Measurements from ENCODE around the gene PARK7. TPM values are rescaled to one million over a fixed set of nuclear protein-coding genes. Genes with fewer than 3 reads are reported as not detected.
A peak's percentile ranks its signal among the peaks of the same experiment; 100 is the strongest.

Gene PARK7
- total RNA-seq, 1 donor from 2014 or later = 187 TPM

DNA sequence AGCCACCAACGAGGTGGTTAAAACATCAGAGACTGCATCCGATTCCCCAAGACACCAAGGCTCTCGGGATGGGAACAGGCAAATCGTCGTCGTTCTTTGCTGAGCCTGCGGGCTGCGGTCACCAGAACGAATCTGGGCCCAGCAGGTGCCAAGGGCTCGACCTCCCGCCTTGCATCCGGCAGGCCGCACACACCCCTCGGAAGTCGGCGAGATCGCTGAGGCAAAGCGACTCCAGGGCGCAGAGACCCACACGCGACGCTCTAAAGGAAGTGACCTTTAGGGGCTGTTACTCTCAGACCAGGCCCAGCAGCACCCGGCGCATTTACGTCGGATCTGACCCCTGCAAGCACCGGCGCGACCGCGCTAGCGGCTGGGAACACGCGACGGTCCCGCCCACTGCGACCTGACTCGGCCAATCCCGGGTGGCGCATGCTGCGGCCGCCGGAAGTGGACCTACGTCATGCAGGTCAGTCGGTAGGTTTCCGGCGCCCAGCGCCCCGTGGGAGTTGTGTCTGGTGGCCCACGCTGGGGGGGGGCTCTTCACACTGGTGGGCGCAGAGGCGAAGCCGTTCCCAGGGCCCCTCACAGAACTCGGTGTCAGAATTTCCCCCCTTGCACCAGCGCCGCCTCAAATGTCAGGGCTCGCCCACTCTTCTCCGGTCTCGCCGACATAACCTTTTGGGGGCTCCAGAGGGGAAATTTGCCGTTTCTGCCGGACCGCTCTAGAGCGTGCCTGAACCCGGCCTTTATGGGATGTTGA is 7.5 kb upstream of the PARK7 start:
- no peaks in the 10 kb centered on the region for H3K36me3 Mint-ChIP-seq
- no peaks in the 10 kb centered on the region for H3K27me3 Mint-ChIP-seq (ENCODE audit: low read depth)
- H3K27ac Mint-ChIP-seq = no peak overlapping the region
- no peak for TF ChIP-seq CTCF (IDR thresholded peaks at IDR 0.05; ENCODE audit: unreplicated experiment)
- H3K9me3 Mint-ChIP-seq = peaks cover 3% of the 10 kb centered on the region
- DNase-seq (ENCODE audit: low spot score in 2 of 2, unreplicated experiment in 2 of 2) = no peak
- H3K4me1 Mint-ChIP-seq = no peaks in the 10 kb centered on the region
- H3K4me3 Mint-ChIP-seq = no peak overlapping the region

- no peak for TF ChIP-seq CTCF (IDR thresholded peaks at IDR 0.05; ENCODE audit: unreplicated experiment)
- no peak for DNase-seq (ENCODE audit: low spot score in 2 of 2, unreplicated experiment in 2 of 2)
- no peaks in the 10 kb centered on the region for H3K4me1 Mint-ChIP-seq
- H3K9me3 Mint-ChIP-seq = peaks cover 3% of the 10 kb centered on the region
- H3K4me3 Mint-ChIP-seq = no peak overlapping the region
- H3K36me3 Mint-ChIP-seq = no peaks in the 10 kb centered on the region
- no peak overlapping the region for H3K27ac Mint-ChIP-seq
- no peaks in the 10 kb centered on the region for H3K27me3 Mint-ChIP-seq (ENCODE audit: low read depth)
Measured at GRCh38 chr1:7954683-7955082, 6.8 kb upstream of the PARK7 start.

DNA sequence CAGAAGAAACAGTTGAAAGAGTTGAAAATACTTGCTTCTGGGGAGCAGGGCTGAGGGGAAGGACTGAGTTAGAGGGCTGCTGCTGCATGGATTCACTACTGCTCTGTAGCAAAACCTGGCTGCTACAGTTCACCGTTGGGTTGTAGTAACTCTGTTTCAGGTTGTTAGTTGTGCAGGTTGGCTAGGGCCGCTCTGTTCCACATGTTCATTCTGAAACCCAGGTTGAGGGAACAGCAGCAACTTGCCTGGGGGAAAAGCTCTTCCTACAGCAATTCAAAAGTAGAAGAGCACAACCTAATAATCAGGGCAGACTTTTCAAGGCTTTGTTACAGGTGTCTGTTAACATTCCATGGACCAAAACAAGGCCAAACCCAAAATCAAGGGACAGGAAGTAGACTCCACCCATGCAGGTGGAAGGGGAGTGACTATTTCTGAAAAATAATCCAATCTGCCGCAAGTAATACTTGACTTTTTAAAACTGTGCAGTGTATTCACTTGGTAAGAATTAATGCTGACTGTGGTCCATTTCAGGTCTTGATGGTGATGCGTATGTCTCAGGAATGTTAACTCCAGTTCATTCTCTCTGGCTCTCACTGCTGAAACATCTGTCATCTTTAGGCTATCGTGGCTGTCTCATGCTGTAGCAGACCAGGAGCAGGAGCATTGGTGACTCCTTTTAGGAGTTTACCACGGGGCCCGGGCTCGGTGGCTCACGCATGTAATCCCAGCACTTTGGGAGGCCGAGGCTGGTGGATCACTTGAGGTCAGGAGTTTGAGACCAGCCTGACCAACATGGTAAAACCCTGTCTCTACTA is 5.1 kb upstream of the PARK7 start:
- H3K4me1 Mint-ChIP-seq = peaks cover 9% of the 10 kb centered on the region
- H3K27ac Mint-ChIP-seq = no peak overlapping the region
- peaks cover 3% of the 10 kb centered on the region for H3K9me3 Mint-ChIP-seq
- H3K36me3 Mint-ChIP-seq = no peaks in the 10 kb centered on the region
- no peaks in the 10 kb centered on the region for H3K27me3 Mint-ChIP-seq (ENCODE audit: low read depth)
- H3K4me3 Mint-ChIP-seq = no peak overlapping the region
- DNase-seq (ENCODE audit: low spot score in 2 of 2, unreplicated experiment in 2 of 2) = no peak
- no peak for TF ChIP-seq CTCF (IDR thresholded peaks at IDR 0.05; ENCODE audit: unreplicated experiment)

- H3K27ac Mint-ChIP-seq = peak overlapping the region; percentile 99
- no peak for TF ChIP-seq CTCF (IDR thresholded peaks at IDR 0.05; ENCODE audit: unreplicated experiment)
- H3K36me3 Mint-ChIP-seq = peaks cover 10% of the 10 kb centered on the region
- peak overlapping the region; percentile 98 for H3K4me3 Mint-ChIP-seq
- no peak for DNase-seq (ENCODE audit: low spot score in 2 of 2, unreplicated experiment in 2 of 2)
- no peaks in the 10 kb centered on the region for H3K27me3 Mint-ChIP-seq (ENCODE audit: low read depth)
- H3K4me1 Mint-ChIP-seq = peaks cover 20% of the 10 kb centered on the region
- H3K9me3 Mint-ChIP-seq = no peaks in the 10 kb centered on the region
Measured at GRCh38 chr1:7960165-7960564, 1.3 kb upstream of the PARK7 start.

GRCh38 chr1:7960867-7961215 is 670 bp upstream of the PARK7 start:
- H3K4me1 Mint-ChIP-seq = peaks cover 20% of the 10 kb centered on the region
- H3K27ac Mint-ChIP-seq = peak overlapping the region; percentile 99
- H3K27me3 Mint-ChIP-seq (ENCODE audit: low read depth) = no peaks in the 10 kb centered on the region
- H3K36me3 Mint-ChIP-seq = peaks cover 14% of the 10 kb centered on the region
- no peak for DNase-seq (ENCODE audit: low spot score in 2 of 2, unreplicated experiment in 2 of 2)
- no peaks in the 10 kb centered on the region for H3K9me3 Mint-ChIP-seq
- peak overlapping the region; percentile 98 for H3K4me3 Mint-ChIP-seq
- TF ChIP-seq CTCF (IDR thresholded peaks at IDR 0.05; ENCODE audit: unreplicated experiment) = no peak

All from mesothelial cell of epicardium (in vitro differentiated cells).